SK-N-SH (cell line): ENCODE measurements around the gene LPP. TPM values are rescaled to one million over a fixed set of nuclear protein-coding genes. Genes with fewer than 3 reads are reported as not detected.

ENCODE experiments used
- CTCF ChIA-PET: fragments of 300-600, 350-600 bp; formaldehyde crosslinking; extraction: SDS; loops from one replicate; lab custom pipeline; 2021; lab: Yijun Ruan, JAX
- POLR2A ChIA-PET: fragments of 350-600 bp; sonication (Branson Sonifier 250); formaldehyde crosslinking; extraction: SDS; loops from one replicate; lab custom pipeline; 2020; ENCODE audit warnings: antibody characterized with exemption, inconsistent platforms; lab: Yijun Ruan, JAX
- DNase-seq: peaks from one replicate; pipeline ENCODE4 v3.0.0; 2012
- H2AFZ ChIP-seq: fragments of 200-600 bp; sonication (generic); 2 replicates; pipeline ENCODE4 v1.8.1; 2016; ENCODE audit warnings: antibody characterized with exemption, mild to moderate bottlenecking, low read depth
- H3F3A ChIP-seq: fragments of 200-600 bp; sonication (generic); replicated peaks from 2 replicates; pipeline ENCODE3; 2016; ENCODE audit warnings: antibody characterized with exemption, mild to moderate bottlenecking; ENCODE audit not compliant: insufficient read depth
- H3K27ac ChIP-seq, 2 experiments: fragments of 200-500 bp in 1 of 2; fragments of 200-600 bp in 1 of 2; sonication (Bioruptor generic) in 1 of 2; sonication (generic), shearing (Covaris generic) in 1 of 2; 2 replicates each; pipeline versions ENCODE4 v1.5.1 to v1.6.1; 2014 to 2016; ENCODE audit warnings: low read depth in 2 of 2, inconsistent platforms in 1 of 2, low read length in 1 of 2, mild to moderate bottlenecking in 1 of 2, mixed read lengths in 1 of 2
- H3K27me3 ChIP-seq: fragments of 200-600 bp; sonication (generic), shearing (Covaris generic); 2 replicates; pipeline ENCODE4 v1.6.1; 2016; ENCODE audit warnings: mixed run types; ENCODE audit not compliant: insufficient read depth
- H3K36me3 ChIP-seq, 2 experiments: fragments of 200-500 bp in 1 of 2; fragments of 200-600 bp in 1 of 2; sonication (Bioruptor generic) in 1 of 2; sonication (generic) in 1 of 2; replicated peaks in 1 of 2; 2 replicates each; pipeline versions ENCODE3 to v1.5.1; 2014 to 2016; ENCODE audit warnings: low read length in 1 of 2, mild to moderate bottlenecking in 1 of 2; ENCODE audit not compliant: insufficient read depth in 2 of 2, control insufficient read depth in 1 of 2
- H3K4me1 ChIP-seq, 2 experiments: fragments of 200-500 bp in 1 of 2; fragments of 200-600 bp in 1 of 2; sonication (Bioruptor generic) in 1 of 2; sonication (generic), shearing (Covaris generic) in 1 of 2; 2 replicates each; pipeline versions ENCODE4 v1.5.1 to v1.6.1; 2014 to 2016; ENCODE audit warnings: low read depth in 1 of 2, low read length in 1 of 2, mixed run types in 1 of 2; ENCODE audit not compliant: insufficient read depth in 2 of 2, control insufficient read depth in 1 of 2
- H3K4me2 ChIP-seq: fragments of 200-600 bp; sonication (generic), shearing (Covaris generic); 2 replicates; pipeline ENCODE4 v1.6.1; 2017; ENCODE audit warnings: mixed run types
- H3K4me3 ChIP-seq, 2 experiments: fragments of 200-500 bp in 1 of 2; fragments of 200-600 bp in 1 of 2; sonication (Bioruptor generic) in 1 of 2; sonication (generic), shearing (Covaris generic) in 1 of 2; 2 replicates each; pipeline versions ENCODE4 v1.5.1 to v1.8.1; 2014 to 2016; ENCODE audit warnings: low read depth in 2 of 2, inconsistent platforms in 1 of 2, low read length in 1 of 2, mild to moderate bottlenecking in 1 of 2, mixed read lengths in 1 of 2, moderate library complexity in 1 of 2
- H3K79me2 ChIP-seq: fragments of 200-600 bp; sonication (generic); 2 replicates; pipeline ENCODE4 v1.8.1; 2017; ENCODE audit warnings: mild to moderate bottlenecking; ENCODE audit not compliant: insufficient read depth
- H3K9ac ChIP-seq: fragments of 200-600 bp; sonication (generic); 2 replicates; pipeline ENCODE4 v1.6.1; 2017; ENCODE audit warnings: mixed run types
- H3K9me2 ChIP-seq: fragments of 200-600 bp; sonication (generic); 2 replicates; pipeline ENCODE4 v1.6.1; 2017; ENCODE audit warnings: mixed run types
- H3K9me3 ChIP-seq: fragments of 200-600 bp; sonication (generic); 2 replicates; pipeline ENCODE4 v1.6.1; 2017; ENCODE audit warnings: mixed run types, mild to moderate bottlenecking, moderate library complexity
- H4K20me1 ChIP-seq: fragments of 200-600 bp; sonication (generic); 2 replicates; pipeline ENCODE4 v1.6.1; 2017; ENCODE audit warnings: mild to moderate bottlenecking, mixed run types; ENCODE audit not compliant: insufficient read depth
- CHD2 ChIP-seq: fragments of 150-350 bp; IDR thresholded peaks from 2 replicates; pipeline ENCODE4 v1.6.1; 2018; ENCODE audit warnings: low read length; ENCODE audit not compliant: partially characterized antibody
- EP300 ChIP-seq, 2 experiments: IDR thresholded peaks; 2 replicates each; pipeline versions ENCODE4 v1.4.0 to v1.6.1; 2012; ENCODE audit warnings: borderline replicate concordance in 1 of 2, low read depth in 1 of 2, low read length in 1 of 2
- FOSL2 ChIP-seq: IDR thresholded peaks from 2 replicates; pipeline ENCODE4 v1.4.0; 2012; ENCODE audit warnings: low read depth, mild to moderate bottlenecking, moderate library complexity, borderline replicate concordance
- FOXM1 ChIP-seq: IDR thresholded peaks from 2 replicates; pipeline ENCODE4 v1.4.0; 2012; ENCODE audit warnings: low read depth, mild to moderate bottlenecking
- GABPA ChIP-seq: IDR thresholded peaks from 2 replicates; pipeline ENCODE4 v1.4.0; 2012; ENCODE audit warnings: low read depth, mild to moderate bottlenecking
- GATA2 ChIP-seq: sonication (generic); formaldehyde crosslinking; IDR thresholded peaks from 2 replicates; pipeline ENCODE4 v1.5.0; 2020; ENCODE audit warnings: mild to moderate bottlenecking, missing genetic modification reagents
- IRF3 ChIP-seq: fragments of 150-350 bp; IDR thresholded peaks from 2 replicates; pipeline ENCODE4 v1.6.1; 2016; ENCODE audit warnings: mild to moderate bottlenecking, low read depth, low read length
- MAX ChIP-seq: IDR thresholded peaks from 2 replicates; pipeline ENCODE4 v1.4.0; 2012; ENCODE audit warnings: low read depth
- NFIC ChIP-seq: IDR thresholded peaks from 2 replicates; pipeline ENCODE4 v1.4.0; 2012; ENCODE audit warnings: borderline replicate concordance
- NRF1 ChIP-seq: IDR thresholded peaks from 2 replicates; pipeline ENCODE4 v1.6.1; 2012; ENCODE audit warnings: low read depth, mild to moderate bottlenecking, low read length
- PBX3 ChIP-seq: IDR thresholded peaks from 2 replicates; pipeline ENCODE4; 2012
- POLR2AphosphoS5 ChIP-seq: IDR thresholded peaks from 2 replicates; pipeline ENCODE4 v1.6.1; 2012; ENCODE audit warnings: low read depth, low read length
- RAD21 ChIP-seq: IDR thresholded peaks from 2 replicates; pipeline ENCODE4 v1.6.1; 2012; ENCODE audit warnings: mild to moderate bottlenecking, low read length
- RCOR1 ChIP-seq: fragments of 150-350 bp; IDR thresholded peaks from 2 replicates; pipeline ENCODE4 v1.6.1; 2017; ENCODE audit warnings: antibody characterized with exemption, low read length
- RFX5 ChIP-seq: IDR thresholded peaks from 2 replicates; pipeline ENCODE4 v1.6.1; 2012; ENCODE audit warnings: mild to moderate bottlenecking, improper control_type of control experiment, low read length
- RXRA ChIP-seq: IDR thresholded peaks from 2 replicates; pipeline ENCODE4 v1.4.0; 2012; ENCODE audit warnings: low read depth, mild to moderate bottlenecking, borderline replicate concordance
- SIN3A ChIP-seq: IDR thresholded peaks from 2 replicates; pipeline ENCODE4 v1.6.1; 2012; ENCODE audit warnings: low read depth, mild to moderate bottlenecking, low read length, moderate library complexity, borderline replicate concordance
- TCF12 ChIP-seq: IDR thresholded peaks from 2 replicates; pipeline ENCODE4 v1.4.0; 2012
- TEAD4 ChIP-seq: IDR thresholded peaks from 2 replicates; pipeline ENCODE4 v1.4.0; 2012; ENCODE audit warnings: mild to moderate bottlenecking, borderline replicate concordance; ENCODE audit not compliant: insufficient read depth
- USF2 ChIP-seq: fragments of 150-350 bp; IDR thresholded peaks from 2 replicates; pipeline ENCODE4 v1.6.1; 2017; ENCODE audit warnings: antibody characterized with exemption, low read length, low read depth, borderline replicate concordance
- YY1 ChIP-seq: IDR thresholded peaks from 2 replicates; pipeline ENCODE4 v1.4.0; 2012; ENCODE audit warnings: low read depth, mild to moderate bottlenecking
- ZBTB33 ChIP-seq: IDR thresholded peaks from 2 replicates; pipeline ENCODE4 v1.4.0; 2012; ENCODE audit warnings: low read depth, borderline replicate concordance
- WGBS: methylation state at CpG from one replicate; pipeline ENCODE4 v1.1.6; 2017; ENCODE audit warnings: low lambda C conversion rate; 5-methylcytosine and 5-hydroxymethylcytosine counted together
- polyA plus RNA-seq, 3 experiments: library from polyadenylated mRNA; depleted of rRNA; stranded (reverse); fragments of >200 nt; gene quantifications; 2 replicates each; pipeline ENCODE4 v1.2.3, GENCODE V29; 2012

LPP gene
- polyA plus RNA-seq, 1 of the 3 experiments (the other 2 are of a cell fraction): 6.6 TPM

GRCh38 chr3:188662795-188663194 is 508.8 kb downstream of the LPP start:
- no peak for DNase-seq
- Histone ChIP-seq H3K36me3 (peaks cover 0 to 4% of the 10 kb centered on the region in 2 experiments), H3F3A (no peaks in the 10 kb centered on the region), H4K20me1 (no peaks in the 10 kb centered on the region), H2AFZ (no peak overlapping the region), H3K4me1 (no peaks in the 10 kb centered on the region), H3K4me2 (no peak overlapping the region), H3K9ac (no peak overlapping the region)
- CTCF ChIA-PET: no interaction called here
- TF ChIP-seq GATA2 (CRISPR knock-in tag): no peak
- no peak for TF ChIP-seq ZBTB33
- TF ChIP-seq RXRA: no peak
- TF ChIP-seq RFX5: no peak
- no peak for TF ChIP-seq YY1
- TF ChIP-seq IRF3: no peak
- TF ChIP-seq, all 33 proteins: peak for 0
- 60% methylated on average over 2 of the region's 2 CpGs for WGBS
- H3K27ac ChIP-seq: no peak overlapping the region
- H3K4me3 ChIP-seq: no peak overlapping the region
- H3K27me3 ChIP-seq: no peaks in the 10 kb centered on the region
- H3K9me3 ChIP-seq: no peaks in the 10 kb centered on the region
- H3K79me2 ChIP-seq: peaks cover 42% of the 10 kb centered on the region
- POLR2A ChIA-PET: no interaction called here
- no peaks in the 10 kb centered on the region for H3K9me2 ChIP-seq

GRCh38 chr3:188663839-188664238 is 509.9 kb downstream of the LPP start:
- WGBS: 95% methylated on average over 5 of the region's 5 CpGs

More at GRCh38 chr3:188663839-188664238, 509.9 kb downstream of the LPP start:
- H3K27ac ChIP-seq: no peak overlapping the region
- no peak overlapping the region for H3K4me2 ChIP-seq
- no peaks in the 10 kb centered on the region for H3F3A ChIP-seq
- no peaks in the 10 kb centered on the region for H3K9me3 ChIP-seq
- TF ChIP-seq GABPA (no peak), SIN3A (no peak), FOSL2 (no peak), GATA2 (CRISPR knock-in tag) (no peak), USF2 (no peak), POLR2AphosphoS5 (no peak), CHD2 (no peak), MAX (no peak), TCF12 (no peak), PBX3 (no peak), RAD21 (no peak), NRF1 (no peak), RCOR1 (no peak), FOXM1 (no peak), YY1 (no peak), EP300 (IDR thresholded peaks at IDR 0.05; ENCODE audit: borderline replicate concordance in 1 of 2, low read depth in 1 of 2, low read length in 1 of 2) (no peak), TEAD4 (no peak), ZBTB33 (no peak), NFIC (no peak)
- peaks cover 0 to 4% of the 10 kb centered on the region in 2 experiments for H3K36me3 ChIP-seq
- POLR2A ChIA-PET: no interaction called here
- H3K79me2 ChIP-seq: peaks cover 40% of the 10 kb centered on the region
- no peaks in the 10 kb centered on the region for H3K4me1 ChIP-seq
- no peak overlapping the region for H3K4me3 ChIP-seq
- no peak overlapping the region for H3K9ac ChIP-seq
- no peaks in the 10 kb centered on the region for H3K9me2 ChIP-seq
- no peak for DNase-seq
- H2AFZ ChIP-seq: no peak overlapping the region
- no peaks in the 10 kb centered on the region for H4K20me1 ChIP-seq
- CTCF ChIA-PET: no interaction called here
- no peaks in the 10 kb centered on the region for H3K27me3 ChIP-seq
